GM19468 (cell line): Measurements from ENCODE around the gene SSR4.

ENCODE experiments used
- ATAC-seq: cut with Tn5 transposase; IDR thresholded peaks from one replicate; pipeline ENCODE4 v1.9.1; 2021; ENCODE audit warnings: mild to moderate bottlenecking, moderate library complexity, moderate number of reproducible peaks; ENCODE audit not compliant: unreplicated experiment; ENCODE audit errors: extremely low read depth

The SSR4 gene

GRCh38 chrX:153780678-153781427, 13.6 kb upstream of the SSR4 start, which contains the start of gene SRPK3:
Gene SRPK3 (plus strand): TSS chrX:153781041. CDS start chrX:153781087, 46 bp downstream.
- no peak for ATAC-seq

DNA sequence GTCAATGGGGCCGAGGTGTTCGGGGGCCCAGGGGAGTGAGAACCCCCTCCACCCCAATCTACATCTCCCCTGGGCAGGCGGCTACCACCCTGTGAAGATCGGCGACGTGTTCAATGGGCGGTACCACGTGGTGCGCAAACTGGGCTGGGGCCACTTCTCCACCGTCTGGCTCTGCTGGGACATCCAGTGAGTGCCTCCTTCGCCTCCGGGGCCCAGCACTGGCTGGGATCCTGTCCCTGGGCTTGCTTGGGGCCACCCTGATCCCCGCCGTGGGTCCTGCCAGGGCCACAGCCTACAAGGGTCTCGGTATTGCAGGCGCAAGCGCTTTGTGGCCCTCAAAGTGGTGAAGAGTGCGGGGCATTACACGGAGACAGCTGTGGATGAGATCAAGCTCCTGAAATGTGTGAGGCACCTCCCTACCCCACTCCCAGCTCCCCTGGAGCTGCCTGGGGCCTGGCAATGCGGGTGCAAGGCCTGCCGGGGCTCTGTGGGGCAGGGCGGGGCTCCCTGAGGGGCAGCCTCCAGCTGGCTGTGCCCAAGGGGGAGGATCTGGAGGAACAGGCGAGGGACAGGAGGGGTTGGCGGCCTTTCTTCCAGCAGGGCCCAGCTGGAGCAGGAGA, 12.9 kb upstream of the SSR4 start:
- no peak for ATAC-seq

DNA sequence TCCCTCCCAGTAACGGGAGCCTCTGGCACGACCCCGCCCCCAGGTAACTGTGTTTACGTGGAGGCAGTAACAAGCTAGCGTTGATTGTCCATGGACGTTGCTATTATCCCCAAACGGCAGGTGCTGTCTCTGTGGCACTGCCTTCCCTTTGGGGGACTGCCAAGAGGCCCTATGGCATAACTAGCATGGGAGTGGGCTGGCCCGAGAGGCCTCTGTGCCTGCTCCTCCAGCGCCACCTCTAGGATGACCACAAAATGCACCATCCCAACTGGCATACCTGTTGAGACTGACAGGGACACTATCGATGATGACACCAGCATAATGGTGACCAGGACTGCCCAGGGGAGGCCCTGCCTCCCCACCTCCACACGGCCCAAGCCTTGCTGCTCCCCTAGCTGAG, 12.2 kb upstream of the SSR4 start:
- ATAC-seq = no peak

DNA sequence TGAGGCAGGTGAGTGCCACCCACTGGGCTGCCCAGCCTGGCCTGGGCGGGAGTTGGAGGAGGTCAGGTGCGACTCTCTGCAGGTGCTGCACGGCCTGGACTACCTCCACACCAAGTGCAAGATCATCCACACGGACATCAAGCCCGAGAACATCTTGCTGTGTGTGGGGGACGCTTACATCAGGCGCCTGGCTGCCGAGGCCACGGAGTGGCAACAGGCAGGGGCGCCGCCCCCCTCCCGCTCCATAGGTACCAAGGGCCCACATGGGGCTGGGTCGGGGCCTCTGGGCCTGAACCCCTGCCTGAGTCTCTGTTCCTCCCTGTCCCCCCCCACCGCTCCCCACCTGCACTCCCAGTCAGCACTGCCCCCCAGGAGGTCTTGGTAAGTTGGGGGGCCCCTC, 11.6 kb upstream of the SSR4 start:
- ATAC-seq = no peak

GRCh38 chrX:153783378-153784013, 11.0 kb upstream of the SSR4 start:
- ATAC-seq = no peak

GRCh38 chrX:153784325-153784967, 10.0 kb upstream of the SSR4 start:
- no peak for ATAC-seq

- ATAC-seq = no peak
Observed at GRCh38 chrX:153786669-153787068, 7.8 kb upstream of the SSR4 start.

DNA sequence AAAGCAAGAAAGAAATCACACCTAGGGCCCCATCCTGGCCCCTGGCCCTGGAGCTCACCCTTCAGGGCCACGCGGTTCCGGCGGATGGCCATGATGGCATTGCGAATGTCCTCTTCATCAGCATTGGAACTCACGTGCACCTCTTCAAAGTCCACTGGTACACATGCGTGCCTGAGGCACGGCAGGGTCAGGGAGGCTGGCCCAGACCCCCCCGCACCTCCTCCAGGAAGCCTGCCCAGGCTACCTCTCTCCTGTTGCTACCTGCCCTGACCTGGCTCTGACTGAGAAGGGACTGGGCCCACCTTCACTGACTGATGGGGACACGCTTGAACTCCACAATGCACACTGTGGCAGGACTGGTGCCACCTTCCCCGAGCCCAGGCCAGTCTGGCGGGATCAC, 4.8 kb upstream of the SSR4 start:
- no peak for ATAC-seq

GRCh38 chrX:153791104-153791852, 3.2 kb upstream of the SSR4 start:
- no peak for ATAC-seq

DNA sequence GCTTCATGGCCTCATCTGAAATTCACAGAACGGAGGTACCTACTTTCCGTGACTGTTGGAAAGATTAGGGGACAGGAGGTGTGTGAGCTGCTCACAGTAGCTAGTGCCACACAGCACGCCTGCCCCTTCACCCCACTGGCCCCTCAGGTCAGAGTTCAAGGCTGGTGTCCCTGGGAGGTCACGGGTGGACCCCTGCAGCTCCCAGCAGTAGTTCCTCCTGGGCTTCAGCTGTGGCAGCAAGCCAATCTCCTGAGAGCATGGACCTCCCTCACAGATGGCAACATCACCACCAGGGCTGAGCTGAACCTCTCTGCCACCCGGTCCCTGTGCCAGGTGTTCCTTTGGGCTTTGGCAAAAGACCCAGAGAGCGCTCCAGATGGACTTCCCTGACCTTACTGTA, 2.1 kb upstream of the SSR4 start:
- no peak for ATAC-seq

GRCh38 chrX:153793291-153793690, 1.2 kb upstream of the SSR4 start:
- no peak for ATAC-seq

DNA sequence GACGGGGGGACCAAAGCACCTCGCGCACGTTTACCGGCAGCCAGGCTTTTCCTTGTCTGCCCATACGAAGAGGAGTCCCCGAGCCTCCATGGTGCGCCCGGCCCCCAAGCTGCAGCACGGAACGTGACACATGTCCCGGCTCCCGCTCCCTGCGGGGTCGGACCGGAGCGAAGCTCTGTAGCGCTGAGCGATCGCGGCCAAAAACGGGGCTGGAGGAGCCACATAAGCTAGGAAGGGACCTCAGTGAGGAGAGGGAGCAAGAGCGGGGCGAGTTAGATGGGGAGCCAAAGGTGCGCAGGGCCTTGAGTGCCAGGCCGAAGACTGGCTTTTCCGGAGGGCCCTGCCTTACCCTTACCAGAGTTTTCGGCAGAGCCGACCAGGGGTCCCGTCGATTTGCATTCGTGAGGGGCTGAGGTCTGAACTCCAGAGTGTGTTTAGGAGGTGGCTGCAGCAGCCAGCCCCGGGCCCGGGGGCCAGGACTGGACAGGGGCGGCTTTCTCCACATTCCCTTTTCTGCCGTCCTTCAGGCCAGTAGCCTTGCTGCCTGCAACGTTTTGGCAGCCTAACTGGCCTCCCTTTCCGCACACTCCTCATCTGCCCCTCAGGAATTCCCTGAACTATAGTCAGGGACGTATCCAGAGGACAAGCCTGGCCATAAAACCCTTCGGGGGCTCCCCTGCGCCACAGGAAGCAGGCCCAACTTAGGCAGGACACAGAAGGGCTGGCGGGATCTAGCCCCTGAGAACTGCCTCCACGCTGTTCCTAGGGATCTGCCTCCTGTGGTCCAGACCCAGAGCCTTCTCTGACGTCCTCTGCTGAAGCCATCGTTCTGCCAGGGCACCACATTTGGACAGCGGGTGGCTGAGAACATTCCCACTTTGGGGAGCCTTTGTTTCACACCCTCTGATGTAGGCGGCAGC, 689 bp downstream of the SSR4 start:
- ATAC-seq = no peak

- ATAC-seq = no peak
Observed at GRCh38 chrX:153797415-153798015, 3.0 kb downstream of the SSR4 start.

DNA sequence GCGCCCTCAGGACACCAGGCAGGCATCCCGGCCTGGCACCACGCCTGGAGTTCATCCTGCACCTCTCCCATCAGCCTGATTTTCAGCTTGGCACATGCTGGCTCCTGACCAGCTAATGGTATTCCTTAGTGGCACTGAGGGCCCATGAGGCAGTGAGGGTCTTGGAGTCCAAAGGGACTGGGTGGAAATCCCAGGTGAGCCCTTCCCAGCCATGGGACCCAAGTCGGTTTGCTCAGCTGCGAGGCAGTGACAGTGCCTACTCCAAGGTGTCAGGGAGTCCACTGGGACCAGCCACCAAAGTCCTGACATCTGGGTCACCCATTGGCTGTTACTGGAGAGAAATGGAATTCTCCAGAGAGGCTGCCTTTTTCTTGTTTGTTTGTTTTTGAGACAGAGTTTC, 4.9 kb downstream of the SSR4 start:
- ATAC-seq = no peak

DNA sequence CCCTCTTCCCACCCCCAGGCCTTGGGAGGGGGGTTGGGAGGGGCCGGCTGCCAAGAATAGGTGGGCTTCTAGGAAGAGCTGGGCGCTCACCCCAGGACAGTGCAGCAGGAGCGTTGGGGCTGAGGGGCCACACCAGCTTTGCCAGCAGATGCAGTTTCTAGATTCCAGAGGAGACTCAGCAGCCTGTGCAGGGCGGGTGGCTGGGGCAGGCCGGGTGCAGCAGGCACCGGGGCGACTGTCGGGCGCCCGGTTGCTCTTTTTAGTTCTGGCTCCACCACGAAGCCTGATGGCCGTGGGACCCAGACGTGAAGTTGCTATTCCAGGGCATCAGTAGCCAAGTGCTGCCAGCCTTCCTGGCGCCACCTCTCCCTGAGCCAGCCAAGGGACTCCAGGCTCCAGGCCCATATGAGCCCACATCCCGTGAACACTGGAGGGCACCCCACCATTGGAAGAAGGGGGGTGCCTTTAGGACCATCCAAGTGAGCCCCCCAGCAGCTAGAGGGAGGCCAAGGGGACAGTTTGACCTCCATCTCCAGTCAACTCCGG, 5.8 kb downstream of the SSR4 start:
- ATAC-seq = no peak

- ATAC-seq = no peak
Observed at GRCh38 chrX:153800746-153801145, 6.3 kb downstream of the SSR4 start.

DNA sequence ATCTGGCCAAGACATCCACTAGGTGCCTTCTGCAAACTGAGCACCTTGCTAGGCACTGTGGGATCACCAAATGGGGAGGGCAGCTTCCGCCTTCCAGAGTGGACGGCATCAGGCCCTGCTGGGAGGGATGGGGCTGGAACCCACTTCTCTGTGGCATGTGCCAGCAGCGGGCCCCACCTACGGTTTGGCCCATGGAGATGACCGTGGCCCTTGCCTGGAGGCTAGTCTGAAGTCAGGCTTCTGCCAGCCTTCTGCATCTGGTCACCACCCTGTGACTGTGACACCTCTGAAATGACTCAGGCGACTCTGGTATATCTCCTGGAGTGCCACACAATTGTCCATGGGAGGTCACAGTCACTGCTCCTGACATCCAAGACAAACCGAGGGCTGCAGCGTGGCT, 7.2 kb downstream of the SSR4 start:
- ATAC-seq = no peak

GRCh38 chrX:153802513-153803045, 8.1 kb downstream of the SSR4 start:
- ATAC-seq = no peak
